Middle frontal gyrus (tissue), 1 donor: ENCODE data around the gene TANC1.
"Not testable (repeated sequence)": the region's sequence is repeated elsewhere in the genome, so short reads cannot be mapped to it uniquely, and the experiment has no call there.

Source experiments
- DNase-seq: peaks from one replicate; pipeline ENCODE4 v3.0.0-alpha.2; 2015; ENCODE audit warnings: low spot score; ENCODE audit errors: extremely low spot score

TANC1 gene

DNA sequence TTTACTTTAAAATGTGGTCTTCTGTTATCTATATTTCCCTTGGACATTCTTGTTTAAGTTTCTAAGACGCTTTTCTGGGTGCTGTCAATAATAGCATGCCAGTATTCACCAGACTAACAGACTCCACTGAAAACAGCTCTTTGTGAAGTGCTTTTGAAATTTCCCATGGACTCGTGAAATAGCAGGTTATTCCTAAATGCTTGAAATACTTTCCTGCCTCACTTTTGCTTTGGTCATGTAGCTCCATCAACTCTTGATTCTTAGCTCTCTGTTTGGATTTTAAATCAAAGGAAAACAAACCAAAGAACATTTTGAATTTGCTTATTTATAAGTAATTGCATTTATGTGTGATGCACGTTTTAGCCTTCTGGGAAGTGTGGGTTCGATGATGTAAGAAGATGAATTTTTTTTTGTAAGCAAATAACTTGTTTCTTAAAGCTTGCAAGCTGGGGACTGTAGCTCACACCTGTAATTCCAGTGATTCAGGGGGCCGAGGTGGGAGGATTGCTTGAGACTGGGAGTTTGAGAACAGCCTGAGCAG is 170.3 kb downstream of the TANC1 start:
- DNase-seq = no peak

- no peak for DNase-seq
These were observed 170.9 kb downstream of the TANC1 start for GRCh38 chr2:159139216-159139933.

GRCh38 chr2:159140070-159140769 is 171.8 kb downstream of the TANC1 start:
- no peak for DNase-seq

DNA sequence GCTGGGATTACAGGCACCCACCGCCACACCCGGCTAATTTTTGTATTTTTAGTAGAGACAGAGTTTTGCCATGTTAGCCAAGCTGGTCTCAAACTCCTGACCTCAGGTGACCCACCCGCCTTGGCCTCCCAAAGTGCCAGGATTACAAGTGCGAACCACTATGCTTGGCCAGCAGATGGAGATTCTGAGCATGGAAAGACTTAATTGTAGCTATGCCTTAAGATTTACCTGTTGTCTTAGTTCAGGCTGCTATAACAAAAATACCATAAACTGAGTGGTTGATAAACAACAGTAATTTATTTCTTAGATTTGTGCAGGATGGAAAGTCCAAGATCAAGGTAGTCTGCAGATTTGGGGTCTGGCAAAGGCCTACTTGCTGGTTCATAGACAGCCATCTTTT is 172.4 kb downstream of the TANC1 start:
- not testable (repeated sequence) for DNase-seq

DNA sequence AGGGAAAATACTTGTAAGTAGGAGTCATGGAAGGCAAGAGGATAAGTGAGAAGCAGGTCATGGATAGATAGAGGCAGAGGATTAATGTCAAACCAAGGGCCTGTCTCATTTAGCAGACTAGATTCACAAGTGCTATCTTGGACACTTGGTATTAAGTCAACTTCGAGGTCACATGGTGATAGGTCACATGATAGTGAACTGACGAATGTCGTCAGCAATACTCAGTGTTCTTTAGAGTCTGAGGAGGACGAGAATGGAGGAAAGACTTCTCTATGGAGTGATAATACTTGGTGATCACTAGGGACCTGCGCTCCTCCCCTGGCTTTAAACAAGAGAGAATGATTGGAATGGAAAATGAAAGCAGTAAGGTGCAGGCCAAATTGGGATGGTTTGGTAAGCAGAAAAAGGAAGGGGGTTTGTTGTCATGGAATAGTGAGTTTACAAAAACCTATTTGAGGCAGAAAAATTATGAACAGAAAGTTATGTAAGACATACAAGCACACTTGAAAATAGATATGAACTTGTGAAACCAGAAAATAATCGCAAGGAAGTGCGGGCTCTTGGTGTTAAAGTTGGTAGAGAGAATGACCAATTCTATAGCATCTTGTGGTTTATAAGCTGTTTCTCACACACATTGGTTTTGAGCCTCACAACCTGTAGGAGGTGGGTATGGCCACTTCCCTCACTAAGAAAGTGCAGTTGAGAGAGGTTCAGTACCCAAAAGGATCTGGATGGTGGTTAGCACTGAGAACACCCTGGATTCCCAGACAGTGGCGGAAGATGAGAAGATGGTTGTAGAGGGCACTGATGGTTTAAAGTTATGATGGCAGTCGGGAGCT is 176.6 kb downstream of the TANC1 start:
- no peak for DNase-seq

- DNase-seq = no peak
These were observed 177.4 kb downstream of the TANC1 start for GRCh38 chr2:159145745-159146354.

DNA sequence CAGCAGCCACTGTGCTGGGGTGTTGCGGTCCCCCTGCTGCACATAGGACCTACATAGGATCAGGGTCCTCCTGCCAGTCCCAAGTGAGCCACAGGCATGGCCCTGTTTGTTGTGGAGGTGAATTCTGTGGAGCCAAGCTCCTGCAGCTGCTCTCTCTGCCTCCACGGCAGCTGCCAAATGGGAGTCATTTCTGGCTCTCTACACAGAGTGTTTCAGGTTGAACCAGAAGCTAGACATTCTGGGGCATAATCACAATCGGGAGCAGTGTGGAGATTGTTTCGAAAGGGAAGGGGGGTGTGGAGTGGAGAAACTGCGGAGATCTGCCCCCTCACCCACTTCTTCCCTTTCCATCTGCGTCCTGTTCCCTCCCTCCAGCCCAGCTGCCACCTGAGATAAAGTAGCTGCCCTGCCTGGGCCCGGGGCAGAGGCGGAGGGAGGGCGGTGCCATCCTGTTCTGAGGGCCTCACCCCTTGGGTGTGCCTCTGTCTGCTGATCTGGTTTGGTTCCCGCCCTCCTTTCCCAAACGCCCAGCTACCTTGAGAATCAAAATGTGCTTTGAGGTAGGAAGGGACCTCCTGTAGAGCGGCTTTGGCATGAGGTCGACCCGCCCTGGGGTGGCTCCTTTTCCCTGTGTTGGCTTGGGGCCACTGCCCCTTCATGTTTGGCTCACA is 178.7 kb downstream of the TANC1 start:
- DNase-seq = no peak

GRCh38 chr2:159147690-159148089 is 179.2 kb downstream of the TANC1 start:
- no peak for DNase-seq

- DNase-seq = no peak
These were observed 180.5 kb downstream of the TANC1 start for GRCh38 chr2:159148901-159149300.

DNA sequence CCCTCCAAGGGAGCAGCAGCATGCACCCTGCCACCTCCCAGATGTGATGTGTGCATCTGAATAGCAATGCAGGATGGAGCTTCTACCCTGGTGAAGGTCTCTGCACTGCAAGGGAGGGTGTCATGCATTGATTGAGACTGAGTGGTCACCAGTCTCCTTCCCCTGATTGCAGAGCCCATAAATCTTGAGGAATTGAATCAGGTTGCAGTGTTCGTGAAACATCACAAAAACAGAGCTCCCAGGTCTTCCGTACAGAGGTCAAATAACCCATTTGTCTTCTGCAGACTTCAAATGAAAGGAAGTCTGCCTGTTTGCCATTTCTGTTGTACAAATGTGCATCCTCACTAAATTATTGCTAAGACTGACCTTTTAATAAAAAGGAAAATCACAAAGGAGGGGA is 181.3 kb downstream of the TANC1 start:
- no peak for DNase-seq

DNA sequence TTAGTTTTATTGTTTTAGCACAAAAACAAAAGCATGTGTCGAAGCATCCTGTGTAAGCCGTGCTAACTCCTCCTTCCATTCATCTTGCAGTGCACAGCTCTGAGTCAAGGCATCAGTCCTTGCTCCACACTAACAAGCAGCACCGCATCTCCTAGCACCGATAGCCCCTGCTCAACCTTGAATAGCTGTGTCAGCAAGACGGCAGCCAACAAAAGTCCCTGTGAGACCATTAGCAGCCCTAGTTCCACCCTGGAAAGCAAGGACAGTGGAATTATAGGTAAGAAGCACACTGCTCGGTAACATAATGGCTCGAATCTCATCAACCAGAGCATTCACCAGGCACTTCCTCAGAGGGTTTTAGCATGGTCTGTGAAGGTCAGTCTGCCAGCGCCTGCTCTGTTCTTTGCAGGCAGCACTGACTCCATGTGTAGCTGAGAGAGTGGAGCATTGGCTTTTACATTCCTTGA is 181.9 kb downstream of the TANC1 start:
- no peak for DNase-seq

DNA sequence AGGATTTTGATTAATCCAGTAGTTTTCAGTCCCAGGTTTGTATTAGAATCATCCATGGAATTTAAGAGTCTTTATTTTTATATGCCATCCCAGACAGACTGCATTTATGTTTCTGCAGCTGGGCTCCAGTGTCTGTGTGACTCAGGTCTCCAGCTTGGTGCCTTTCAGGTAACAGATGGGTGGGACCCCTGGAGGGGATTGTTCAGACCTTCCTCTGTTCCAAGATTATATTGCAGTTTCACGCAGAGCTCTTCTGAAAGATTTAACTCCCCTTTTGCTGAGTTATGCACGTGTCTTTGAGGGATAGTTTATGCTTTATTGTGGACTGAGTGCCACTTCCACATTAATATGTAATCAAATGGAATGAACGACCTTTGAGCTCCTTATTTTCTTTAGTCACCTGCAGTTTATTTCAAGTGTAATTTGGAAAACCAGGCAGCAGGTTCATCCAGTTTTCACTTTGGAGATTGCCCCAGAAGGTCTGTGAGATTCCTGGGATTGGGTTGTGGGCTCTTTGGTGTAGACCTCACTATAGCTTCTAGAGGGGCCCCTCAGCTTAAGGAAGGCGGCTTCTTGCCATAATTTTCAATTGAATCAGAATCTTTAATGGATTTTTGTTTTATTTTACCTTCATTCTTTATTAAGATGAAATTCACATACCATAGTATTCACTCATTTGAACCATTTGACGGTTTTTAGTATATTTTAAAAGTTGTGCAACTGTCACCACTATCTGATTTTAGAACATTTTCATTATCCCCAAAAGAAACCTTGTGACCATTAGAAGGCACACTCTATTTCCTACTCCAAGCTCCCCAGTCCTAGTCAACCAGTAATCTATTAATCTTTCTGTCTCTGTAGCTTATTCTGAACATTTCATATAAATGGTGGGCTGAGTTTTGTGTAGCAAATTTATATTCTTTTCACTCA is 183.0 kb downstream of the TANC1 start:
- DNase-seq = no peak

DNA sequence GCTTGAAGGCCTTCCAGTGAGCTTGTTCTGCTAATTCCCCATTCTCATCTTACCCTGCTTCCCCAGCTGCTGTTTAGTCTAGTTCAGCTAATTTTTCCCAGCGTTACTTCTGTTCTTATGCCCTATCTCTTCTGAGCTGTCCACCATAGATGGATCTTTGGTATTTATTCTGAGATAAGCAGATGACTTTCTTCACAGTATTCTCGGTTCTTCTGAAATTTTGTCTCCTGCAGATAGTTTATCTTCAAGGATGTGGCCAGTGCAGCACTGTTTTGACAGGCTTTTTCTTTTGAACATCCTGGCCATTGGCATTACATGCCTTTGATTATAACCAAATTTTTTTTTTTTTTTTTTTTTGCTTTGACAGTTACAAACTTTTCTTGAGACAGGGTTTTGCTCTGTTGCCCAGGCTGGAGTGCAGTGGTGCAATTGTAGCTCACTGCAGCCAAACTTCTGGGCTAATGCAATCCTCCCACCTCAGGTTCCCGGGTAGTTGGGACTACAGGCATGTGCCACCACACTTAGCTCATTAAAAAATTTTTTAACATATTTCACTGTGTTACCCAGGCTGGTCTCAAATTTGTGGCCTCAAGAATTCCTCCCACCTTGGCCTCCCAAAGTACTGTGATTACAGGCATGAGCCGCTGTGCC is 183.8 kb downstream of the TANC1 start:
- no peak for DNase-seq

DNA sequence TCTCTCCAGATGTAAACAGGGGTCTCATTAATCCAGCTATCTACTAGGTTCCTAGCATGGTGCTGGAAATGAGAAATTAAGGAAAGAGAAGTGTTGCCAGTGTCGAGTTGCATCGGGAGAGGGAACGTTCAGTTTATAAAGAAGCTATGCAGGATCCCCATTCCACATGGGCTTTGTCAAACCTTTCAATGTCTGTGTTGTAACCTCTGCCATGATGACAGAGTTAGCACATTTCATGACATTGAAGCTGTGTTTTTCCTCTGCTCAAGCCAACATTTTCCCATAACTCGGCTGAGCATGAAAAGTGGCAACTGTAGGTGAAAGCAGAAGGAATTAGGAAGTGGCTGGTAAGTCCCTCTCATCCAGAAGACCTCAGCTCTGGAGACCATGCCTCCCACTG is 184.6 kb downstream of the TANC1 start:
- no peak for DNase-seq

GRCh38 chr2:159153463-159153862 is 185.0 kb downstream of the TANC1 start:
- DNase-seq = no peak

- no peak for DNase-seq
These were observed 185.5 kb downstream of the TANC1 start for GRCh38 chr2:159153951-159154350.

GRCh38 chr2:159154366-159154765 is 185.9 kb downstream of the TANC1 start:
- DNase-seq = no peak

DNA sequence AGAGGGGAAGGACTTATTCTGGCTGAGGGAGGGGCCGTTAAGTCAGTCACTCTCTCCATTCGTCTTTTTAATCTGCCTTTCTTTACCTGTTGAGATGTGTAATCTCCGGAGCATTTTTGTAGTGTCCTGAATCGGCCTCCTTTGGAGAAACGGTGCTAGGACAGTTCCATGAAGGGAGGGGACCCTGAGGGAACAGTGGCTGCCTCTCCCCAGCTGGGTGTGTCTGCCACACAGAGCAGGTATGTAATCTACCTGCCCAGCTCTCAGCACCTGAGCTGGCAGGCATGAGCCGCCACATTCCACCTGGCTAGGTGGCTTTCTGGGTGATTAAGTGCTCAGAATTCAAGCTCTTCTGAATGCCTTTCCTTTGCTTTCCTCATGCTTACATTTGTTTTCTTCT is 186.9 kb downstream of the TANC1 start:
- no peak for DNase-seq

DNA sequence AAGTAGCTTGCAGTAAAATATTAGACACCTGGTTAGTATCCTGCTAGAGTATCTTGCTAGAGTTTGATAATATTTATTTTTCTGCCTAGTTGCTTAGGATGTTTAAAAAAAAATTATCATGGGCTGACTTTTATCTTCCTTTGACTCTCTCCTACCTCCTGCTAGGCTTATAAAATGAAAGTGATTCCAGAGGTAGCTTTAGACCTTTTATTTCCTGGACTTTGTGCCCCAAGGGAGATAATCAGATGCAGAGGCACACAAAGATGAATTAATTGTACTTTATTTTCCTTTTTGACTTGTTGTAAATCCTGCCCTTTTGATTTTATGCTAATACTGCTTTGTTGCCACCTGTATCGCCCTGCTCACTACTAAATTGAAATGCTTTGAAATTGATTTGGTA is 187.4 kb downstream of the TANC1 start:
- no peak for DNase-seq
